ENCODE measurements around the gene SPEN.

Gene SPEN

GRCh38 chr1:15799928-15800835 lies 47.3 kb upstream of the SPEN start (continued):
- peak; percentile 64 for TF ChIP-seq PATZ1 (tag by site-specific recombination; IDR thresholded peaks at IDR 0.05)
- peak; percentile 58 for TF ChIP-seq PRDM1 (tag by site-specific recombination; IDR thresholded peaks at IDR 0.05)
- no peak for TF ChIP-seq ZNF133 (tag by site-specific recombination; IDR thresholded peaks at IDR 0.05)
- TF ChIP-seq OVOL3 (tag by site-specific recombination; IDR thresholded peaks at IDR 0.05), result no peak
- no peak for TF ChIP-seq ZFP41 (tag by site-specific recombination; IDR thresholded peaks at IDR 0.05; ENCODE audit: borderline replicate concordance)
- no peak for TF ChIP-seq ZNF660 (tag by site-specific recombination; IDR thresholded peaks at IDR 0.05)
- TF ChIP-seq ZNF10 (tag by site-specific recombination; IDR thresholded peaks at IDR 0.05), result no peak
- TF ChIP-seq ZIC2 (tag by site-specific recombination; IDR thresholded peaks at IDR 0.05), result peak; percentile 88
- no peak for TF ChIP-seq HOXD13 (CRISPR knock-in tag; IDR thresholded peaks at IDR 0.05; ENCODE audit: borderline replicate concordance)
- TF ChIP-seq BCL11B (tag by site-specific recombination; IDR thresholded peaks at IDR 0.05; ENCODE audit: low read depth), result no peak; the same call in 1 of the 2 replicates
- TF ChIP-seq ZNF398 (tag by site-specific recombination; IDR thresholded peaks at IDR 0.05), result peak; percentile 53; the same call in 1 of the 2 replicates
- TF ChIP-seq, protein P1, sequence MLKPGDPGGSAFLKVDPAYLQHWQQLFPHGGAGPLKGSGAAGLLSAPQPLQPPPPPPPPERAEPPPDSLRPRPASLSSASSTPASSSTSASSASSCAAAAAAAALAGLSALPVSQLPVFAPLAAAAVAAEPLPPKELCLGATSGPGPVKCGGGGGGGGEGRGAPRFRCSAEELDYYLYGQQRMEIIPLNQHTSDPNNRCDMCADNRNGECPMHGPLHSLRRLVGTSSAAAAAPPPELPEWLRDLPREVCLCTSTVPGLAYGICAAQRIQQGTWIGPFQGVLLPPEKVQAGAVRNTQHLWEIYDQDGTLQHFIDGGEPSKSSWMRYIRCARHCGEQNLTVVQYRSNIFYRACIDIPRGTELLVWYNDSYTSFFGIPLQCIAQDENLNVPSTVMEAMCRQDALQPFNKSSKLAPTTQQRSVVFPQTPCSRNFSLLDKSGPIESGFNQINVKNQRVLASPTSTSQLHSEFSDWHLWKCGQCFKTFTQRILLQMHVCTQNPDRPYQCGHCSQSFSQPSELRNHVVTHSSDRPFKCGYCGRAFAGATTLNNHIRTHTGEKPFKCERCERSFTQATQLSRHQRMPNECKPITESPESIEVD (tag by site-specific recombination; IDR thresholded peaks at IDR 0.05), result no peak
- no peak for TF ChIP-seq ZNF174 (tag by site-specific recombination; IDR thresholded peaks at IDR 0.05)
- no peak for TF ChIP-seq KLF7 (tag by site-specific recombination; IDR thresholded peaks at IDR 0.05; ENCODE audit: borderline replicate concordance)
- TF ChIP-seq ZNF48 (tag by site-specific recombination; IDR thresholded peaks at IDR 0.05), result no peak
- TF ChIP-seq SALL2 (tag by site-specific recombination; IDR thresholded peaks at IDR 0.05; ENCODE audit: borderline replicate concordance), result no peak
- no peak for TF ChIP-seq PBX3 (CRISPR knock-in tag; IDR thresholded peaks at IDR 0.05)
- no peak for TF ChIP-seq ZNF140 (tag by site-specific recombination; IDR thresholded peaks at IDR 0.05)
- TF ChIP-seq KLF9 (tag by site-specific recombination; IDR thresholded peaks at IDR 0.05; ENCODE audit: low read depth), result no peak; the same call in 1 of the 2 replicates
- TF ChIP-seq, protein P2, sequence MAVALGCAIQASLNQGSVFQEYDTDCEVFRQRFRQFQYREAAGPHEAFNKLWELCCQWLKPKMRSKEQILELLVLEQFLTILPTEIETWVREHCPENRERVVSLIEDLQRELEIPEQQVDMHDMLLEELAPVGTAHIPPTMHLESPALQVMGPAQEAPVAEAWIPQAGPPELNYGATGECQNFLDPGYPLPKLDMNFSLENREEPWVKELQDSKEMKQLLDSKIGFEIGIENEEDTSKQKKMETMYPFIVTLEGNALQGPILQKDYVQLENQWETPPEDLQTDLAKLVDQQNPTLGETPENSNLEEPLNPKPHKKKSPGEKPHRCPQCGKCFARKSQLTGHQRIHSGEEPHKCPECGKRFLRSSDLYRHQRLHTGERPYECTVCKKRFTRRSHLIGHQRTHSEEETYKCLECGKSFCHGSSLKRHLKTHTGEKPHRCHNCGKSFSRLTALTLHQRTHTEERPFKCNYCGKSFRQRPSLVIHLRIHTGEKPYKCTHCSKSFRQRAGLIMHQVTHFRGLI (tag by site-specific recombination; IDR thresholded peaks at IDR 0.05), result peak; percentile 95
- TF ChIP-seq ZNF350 (tag by site-specific recombination; IDR thresholded peaks at IDR 0.05), result no peak
- peak; percentile 76 for TF ChIP-seq ZNF513 (tag by site-specific recombination; IDR thresholded peaks at IDR 0.05)
- TF ChIP-seq MZF1 (tag by site-specific recombination; IDR thresholded peaks at IDR 0.05; ENCODE audit: borderline replicate concordance), result no peak
- no peak for TF ChIP-seq ZNF747 (tag by site-specific recombination; IDR thresholded peaks at IDR 0.05)
- TF ChIP-seq ZNF488 (tag by site-specific recombination; IDR thresholded peaks at IDR 0.05), result no peak
